HUES64 (cell line): ENCODE results near the gene DIPK1C.

Source experiments
- H3K27ac ChIP-seq: 2 replicates; pipeline ENCODE4 v1.7.0; 2013; ENCODE audit warnings: low read depth, low read length, inconsistent platforms
- H3K27me3 ChIP-seq: 2 replicates; pipeline ENCODE4 v1.6.1; 2013; ENCODE audit warnings: mild to moderate bottlenecking, low read length; ENCODE audit not compliant: insufficient read depth
- H3K36me3 ChIP-seq: 2 replicates; pipeline ENCODE4 v1.6.1; 2013; ENCODE audit warnings: mild to moderate bottlenecking, low read length; ENCODE audit not compliant: insufficient read depth
- H3K4me1 ChIP-seq: 2 replicates; pipeline ENCODE4 v1.6.1; 2013; ENCODE audit warnings: mild to moderate bottlenecking, low read length, moderate library complexity; ENCODE audit not compliant: insufficient read depth
- H3K4me3 ChIP-seq: 2 replicates; pipeline ENCODE4 v1.5.1; 2013; ENCODE audit warnings: mild to moderate bottlenecking, low read length, moderate library complexity
- H3K9ac ChIP-seq: 2 replicates; pipeline ENCODE4 v1.6.1; 2013; ENCODE audit warnings: mild to moderate bottlenecking, low read depth, low read length
- H3K9me3 ChIP-seq: 2 replicates; pipeline ENCODE4 v1.6.1; 2013; ENCODE audit warnings: low read depth, low read length; ENCODE audit not compliant: insufficient read depth
- whole genome bisulfite sequencing: fragments of 150-250, 120-280 bp; methylation state at CpG from one replicate; pipeline ENCODE4 v1.1.7; 2013; ENCODE audit warnings: missing lambda C conversion rate; 5-methylcytosine and 5-hydroxymethylcytosine counted together

Gene DIPK1C

DNA sequence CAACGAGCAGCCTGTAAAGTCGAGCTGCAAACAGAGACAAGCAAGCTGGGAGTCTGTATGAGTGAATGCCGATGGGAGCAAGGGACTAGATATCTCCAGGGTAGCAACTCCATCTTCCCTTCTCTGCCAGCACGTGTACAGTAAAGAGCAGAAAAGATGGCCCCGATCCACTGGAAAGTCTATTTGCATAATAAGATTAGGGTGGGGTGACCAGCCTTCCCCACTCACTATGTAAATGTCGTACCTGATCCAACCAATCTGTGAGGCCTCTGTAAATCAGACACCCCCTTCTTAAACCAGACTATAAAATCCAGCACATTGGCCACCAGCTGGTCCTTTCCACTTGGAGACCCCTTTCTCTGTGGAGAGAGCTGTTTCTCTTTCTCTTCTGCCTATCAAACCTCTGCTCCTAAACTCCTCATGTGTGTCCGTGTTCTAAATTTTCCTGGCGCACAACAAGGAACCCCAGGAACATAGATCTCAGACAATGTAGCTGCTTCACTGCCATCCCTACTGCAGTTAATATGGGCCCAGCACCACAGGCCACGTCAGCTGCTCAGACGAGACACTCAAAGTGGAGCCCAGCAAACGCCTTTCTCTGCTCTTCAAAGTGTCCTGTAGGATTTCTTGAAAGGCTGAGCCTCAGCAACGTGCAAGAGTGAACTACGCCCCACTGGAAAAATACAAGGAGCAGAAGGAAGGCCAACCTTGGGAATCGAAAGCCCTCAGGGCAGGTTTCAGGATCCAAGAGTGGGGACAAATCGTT is 26.1 kb downstream of the DIPK1C start:
- Histone ChIP-seq H3K9ac (no peak overlapping the region), H3K4me3 (no peak overlapping the region), H3K4me1 (no peaks in the 10 kb centered on the region; the same call in 1 of the 2 replicates), H3K9me3 (no peaks in the 10 kb centered on the region), H3K36me3 (no peaks in the 10 kb centered on the region), H3K27me3 (no peaks in the 10 kb centered on the region), H3K27ac (no peak overlapping the region)
- 82% methylated on average over 13 of the region's 15 CpGs for WGBS

DNA sequence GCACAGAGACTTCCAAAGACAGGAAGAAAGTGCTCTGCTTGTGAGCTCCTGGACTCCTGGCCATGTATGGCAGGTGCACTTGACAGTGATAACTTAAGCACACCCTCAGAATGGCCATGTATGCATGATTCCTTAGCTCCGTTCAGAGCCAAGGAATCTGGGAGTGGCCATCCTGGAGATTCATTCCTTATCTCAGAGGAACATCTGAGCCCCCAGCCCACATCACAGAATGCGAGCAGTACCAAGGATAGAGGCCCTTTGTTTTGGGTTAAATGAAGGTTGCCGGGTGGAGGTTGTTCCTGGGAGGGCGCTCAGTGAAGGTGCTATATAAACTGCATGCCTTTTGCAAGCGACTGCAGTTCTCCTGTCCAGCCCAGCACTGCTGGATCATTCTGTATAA is 26.9 kb downstream of the DIPK1C start:
- H3K9ac ChIP-seq, result no peak overlapping the region
- H3K9me3 ChIP-seq, result no peaks in the 10 kb centered on the region
- H3K4me1 ChIP-seq, result no peaks in the 10 kb centered on the region; the same call in 1 of the 2 replicates
- 83% methylated on average over 5 of the region's 5 CpGs for WGBS
- no peaks in the 10 kb centered on the region for H3K36me3 ChIP-seq
- no peak overlapping the region for H3K27ac ChIP-seq
- H3K4me3 ChIP-seq, result no peak overlapping the region
- no peaks in the 10 kb centered on the region for H3K27me3 ChIP-seq

DNA sequence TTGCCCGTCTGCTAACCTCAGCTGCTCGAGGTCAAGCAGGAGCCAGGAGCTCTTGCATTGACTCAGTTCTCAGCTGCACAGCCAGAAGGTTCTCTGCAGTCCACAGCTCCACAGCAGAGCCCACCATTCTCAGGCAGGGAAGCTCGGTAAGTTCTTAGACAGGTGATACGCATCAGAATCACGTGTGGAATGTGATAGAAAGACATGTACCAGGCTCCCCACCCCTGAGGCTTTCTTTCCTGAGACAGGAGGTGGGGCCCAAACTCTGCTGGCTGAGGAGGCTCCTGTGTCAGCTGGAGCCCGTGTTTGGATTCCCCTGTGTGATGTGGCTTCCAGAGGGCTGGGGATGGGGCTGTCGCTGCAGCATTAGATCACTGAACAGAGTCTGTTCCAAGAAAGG is 28.0 kb downstream of the DIPK1C start:
- H3K4me1 ChIP-seq, result no peaks in the 10 kb centered on the region; the same call in 1 of the 2 replicates
- no peaks in the 10 kb centered on the region for H3K27me3 ChIP-seq
- no peak overlapping the region for H3K27ac ChIP-seq
- H3K4me3 ChIP-seq, result no peak overlapping the region
- 77% methylated on average over 7 of the region's 7 CpGs for WGBS
- no peaks in the 10 kb centered on the region for H3K9me3 ChIP-seq
- H3K9ac ChIP-seq, result no peak overlapping the region
- H3K36me3 ChIP-seq, result no peaks in the 10 kb centered on the region

DNA sequence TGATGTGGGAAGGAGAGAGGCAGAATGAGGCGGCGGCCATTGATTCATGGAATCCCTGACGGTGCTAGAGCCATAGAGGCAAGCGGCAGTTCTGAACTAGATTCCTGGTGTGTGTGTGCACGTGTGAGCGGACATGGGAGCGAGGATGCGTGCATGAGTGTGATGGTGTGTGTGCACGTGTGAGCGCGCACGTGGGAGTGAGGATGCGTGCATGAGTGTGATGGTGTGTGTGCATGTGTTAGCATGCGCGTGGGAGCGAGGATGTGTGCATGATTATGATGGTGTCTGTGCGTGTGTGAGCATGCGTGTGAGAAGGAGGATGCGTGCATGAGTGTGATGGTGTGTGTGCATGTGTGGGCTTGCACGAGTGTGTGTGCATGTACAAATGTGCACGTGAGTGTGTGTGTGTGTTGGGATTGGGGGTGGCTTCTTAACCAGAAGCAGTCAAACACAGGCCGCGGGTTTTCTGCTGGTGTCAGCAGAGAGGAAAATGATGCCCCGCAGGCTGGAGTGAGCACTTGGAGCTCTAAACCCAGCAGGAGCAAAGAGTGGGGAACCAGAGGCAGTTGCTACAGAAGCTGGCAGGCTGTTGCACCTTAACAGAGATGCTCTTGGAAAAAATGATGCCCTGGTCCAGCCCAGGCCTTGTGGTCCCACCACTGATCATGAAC is 29.5 kb downstream of the DIPK1C start:
- Histone ChIP-seq H3K9me3 (no peaks in the 10 kb centered on the region), H3K9ac (no peak overlapping the region), H3K4me3 (no peak overlapping the region), H3K27me3 (no peaks in the 10 kb centered on the region), H3K27ac (no peak overlapping the region), H3K36me3 (no peaks in the 10 kb centered on the region), H3K4me1 (no peaks in the 10 kb centered on the region; the same call in 1 of the 2 replicates)
- WGBS, result 95% methylated on average over 24 of the region's 24 CpGs

DNA sequence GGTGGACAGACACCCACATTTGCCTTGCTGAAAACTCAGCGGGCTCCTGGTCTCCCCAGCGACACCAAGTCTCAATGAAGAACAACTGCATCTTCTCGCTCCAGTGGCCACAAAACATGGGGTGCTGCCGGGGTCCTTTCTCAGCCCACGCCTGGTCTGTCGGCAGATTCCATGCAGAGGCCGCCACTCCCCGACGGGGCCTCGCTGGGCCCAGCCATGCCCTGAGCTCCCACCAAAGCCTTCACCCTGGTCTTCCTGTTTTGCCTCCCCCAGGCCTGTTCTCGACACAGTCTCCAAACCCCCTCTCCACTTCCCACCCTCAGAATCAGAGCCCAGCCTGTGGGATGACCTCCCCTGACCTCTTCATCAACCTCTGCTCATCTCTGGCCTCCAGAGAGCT is 31.2 kb downstream of the DIPK1C start:
- H3K4me3 ChIP-seq, result no peak overlapping the region
- H3K27ac ChIP-seq, result no peak overlapping the region
- H3K9ac ChIP-seq, result no peak overlapping the region
- H3K27me3 ChIP-seq, result no peaks in the 10 kb centered on the region
- 96% methylated on average over 11 of the region's 11 CpGs for WGBS
- no peaks in the 10 kb centered on the region for H3K9me3 ChIP-seq
- no peaks in the 10 kb centered on the region for H3K36me3 ChIP-seq
- no peaks in the 10 kb centered on the region; the same call in 1 of the 2 replicates for H3K4me1 ChIP-seq

DNA sequence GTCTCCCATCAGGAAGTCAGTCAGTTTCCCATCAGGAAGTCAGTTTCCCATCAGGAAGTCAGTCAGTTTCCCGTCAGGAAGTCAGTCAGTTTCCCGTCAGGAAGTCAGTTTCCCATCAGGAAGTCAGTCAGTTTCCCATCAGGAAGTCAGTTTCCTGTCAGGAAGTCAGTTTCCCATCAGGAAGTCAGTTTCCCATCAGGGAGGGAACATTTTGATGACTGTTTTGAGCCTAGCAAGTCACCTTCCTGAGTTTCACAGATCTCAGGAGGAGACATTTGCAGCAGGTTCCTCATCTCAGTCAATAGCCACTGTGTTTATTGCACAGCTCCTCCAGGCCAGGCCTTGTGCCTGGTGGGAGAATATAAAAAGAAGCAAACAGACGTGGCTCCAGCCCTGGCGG is 31.9 kb downstream of the DIPK1C start:
- Histone ChIP-seq H3K4me3 (no peak overlapping the region), H3K27ac (no peak overlapping the region), H3K9me3 (no peaks in the 10 kb centered on the region), H3K9ac (no peak overlapping the region), H3K27me3 (no peaks in the 10 kb centered on the region), H3K36me3 (no peaks in the 10 kb centered on the region), H3K4me1 (no peaks in the 10 kb centered on the region; the same call in 1 of the 2 replicates)
- WGBS, result 90% methylated on average over 4 of the region's 4 CpGs

DNA sequence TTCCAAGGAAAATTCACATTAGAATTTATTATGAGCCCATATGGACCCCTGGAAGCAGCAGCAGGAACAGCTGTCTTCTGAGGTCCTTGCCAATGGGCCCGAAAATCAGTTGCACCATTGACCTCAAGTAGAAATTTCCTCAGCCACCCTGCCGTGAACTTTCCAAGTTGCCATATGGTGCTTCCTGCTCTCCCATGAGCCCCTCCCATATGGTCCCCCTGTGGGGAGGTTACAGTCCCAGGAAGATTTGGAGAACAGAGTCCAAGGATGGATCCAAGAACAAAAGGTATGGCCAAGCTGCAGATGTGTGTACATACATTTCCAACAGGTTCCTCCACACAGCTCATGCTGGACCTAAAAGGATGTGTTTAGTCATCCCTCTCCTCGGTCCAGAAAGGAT is 34.6 kb downstream of the DIPK1C start:
- Histone ChIP-seq H3K4me3 (no peak overlapping the region), H3K27me3 (no peaks in the 10 kb centered on the region), H3K9ac (no peak overlapping the region), H3K9me3 (no peaks in the 10 kb centered on the region), H3K4me1 (no peaks in the 10 kb centered on the region), H3K27ac (no peak overlapping the region), H3K36me3 (no peaks in the 10 kb centered on the region)
- WGBS, result 96% methylated on average over 3 of the region's 3 CpGs

DNA sequence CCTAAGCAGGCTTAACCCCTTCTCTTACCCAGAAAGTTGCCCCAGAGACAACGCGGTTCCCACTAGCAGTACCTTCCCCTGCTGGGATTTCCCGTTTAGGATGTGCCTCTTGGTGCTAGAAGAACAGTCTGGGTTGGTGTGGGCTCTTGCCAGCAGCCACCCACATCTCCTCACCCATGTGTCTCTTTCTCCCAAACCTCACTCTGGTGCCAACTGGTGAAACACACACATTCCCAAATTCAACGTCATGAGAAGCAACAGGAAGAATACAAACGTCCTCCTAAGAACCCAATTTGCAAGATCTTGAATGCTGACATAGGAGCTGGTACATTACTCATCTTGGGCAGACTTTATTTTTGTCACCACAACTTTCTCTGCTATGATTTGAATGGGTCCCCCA is 36.2 kb downstream of the DIPK1C start:
- Histone ChIP-seq H3K9me3 (no peaks in the 10 kb centered on the region), H3K36me3 (no peaks in the 10 kb centered on the region), H3K9ac (no peak overlapping the region), H3K27ac (no peak overlapping the region), H3K4me1 (no peaks in the 10 kb centered on the region), H3K27me3 (no peaks in the 10 kb centered on the region), H3K4me3 (no peak overlapping the region)
- 97% methylated on average over 5 of the region's 5 CpGs for WGBS

DNA sequence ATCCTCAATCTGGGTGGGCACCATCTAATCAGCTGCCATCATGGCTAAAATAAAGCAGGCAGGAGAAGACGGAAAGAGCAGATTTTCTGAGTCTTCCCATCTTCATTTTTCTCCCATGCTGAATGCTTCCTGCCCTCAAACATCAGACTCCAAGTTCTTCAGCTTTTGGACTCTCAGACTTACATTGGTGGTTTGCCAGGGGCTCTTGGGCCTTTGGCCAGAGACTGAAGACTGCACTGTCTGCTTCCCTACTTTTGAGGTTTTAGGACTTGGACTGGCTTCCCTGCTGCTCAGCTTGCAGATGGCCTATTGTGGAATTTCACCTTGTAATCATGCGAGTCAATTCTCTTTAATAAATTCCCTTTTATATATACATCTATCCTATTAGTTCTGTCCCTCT is 36.6 kb downstream of the DIPK1C start:
- 87% methylated on average over 2 of the region's 2 CpGs for WGBS

DNA sequence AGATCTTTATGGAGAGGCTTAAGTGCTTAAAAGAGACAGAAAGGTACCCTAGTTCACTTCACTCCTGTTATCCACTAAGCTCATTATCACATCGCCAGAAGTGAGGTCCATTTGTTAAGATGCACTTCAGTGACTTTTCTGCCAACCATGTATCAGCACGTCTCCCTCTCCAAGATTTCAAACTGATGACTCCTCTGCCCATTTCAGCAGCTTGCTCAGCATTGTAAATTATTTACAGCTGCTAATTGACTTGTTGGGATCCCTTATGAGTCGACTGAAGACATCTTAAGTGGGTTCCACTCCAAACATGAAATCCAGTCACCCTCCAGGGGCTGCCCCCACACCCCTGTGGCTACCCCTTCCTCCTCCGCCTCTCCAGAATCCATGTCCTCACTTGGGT is 37.3 kb downstream of the DIPK1C start:
- WGBS, result 92% methylated on average over 4 of the region's 4 CpGs
- Histone ChIP-seq H3K4me1 (no peaks in the 10 kb centered on the region), H3K27me3 (no peaks in the 10 kb centered on the region)

More for the DNA sequence above, 36.6 kb downstream of the DIPK1C start:
- H3K4me1 ChIP-seq, result no peaks in the 10 kb centered on the region
- no peak overlapping the region for H3K9ac ChIP-seq
- no peaks in the 10 kb centered on the region for H3K9me3 ChIP-seq
- H3K4me3 ChIP-seq, result no peak overlapping the region
- H3K27ac ChIP-seq, result no peak overlapping the region
- H3K36me3 ChIP-seq, result no peaks in the 10 kb centered on the region
- no peaks in the 10 kb centered on the region for H3K27me3 ChIP-seq

DNA sequence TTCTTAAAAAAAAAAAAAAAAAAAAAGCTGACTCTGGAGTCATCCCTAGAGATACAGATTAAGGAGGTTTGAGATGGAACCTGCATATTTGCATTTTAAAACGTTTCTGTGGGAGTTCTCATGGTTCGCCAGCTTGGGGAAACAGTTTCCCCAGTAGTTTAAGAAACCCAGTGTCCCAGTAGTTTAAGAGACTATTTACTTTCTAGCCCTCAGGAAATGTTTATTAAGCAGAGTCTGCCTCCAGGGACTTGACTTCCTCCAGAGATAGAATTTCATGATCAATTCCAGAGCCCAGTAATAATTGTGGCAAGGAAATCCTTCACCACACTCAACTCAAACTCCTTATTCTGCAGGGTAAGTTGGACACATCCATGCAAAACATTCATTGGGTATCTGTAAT is 39.1 kb downstream of the DIPK1C start:
- Histone ChIP-seq H3K9me3 (no peaks in the 10 kb centered on the region), H3K4me1 (no peaks in the 10 kb centered on the region), H3K27ac (no peak overlapping the region), H3K9ac (no peak overlapping the region), H3K27me3 (no peaks in the 10 kb centered on the region), H3K4me3 (no peak overlapping the region), H3K36me3 (no peaks in the 10 kb centered on the region)
- 47% methylated on average over 2 of the region's 2 CpGs for WGBS

More for the DNA sequence above, 37.3 kb downstream of the DIPK1C start:
- Histone ChIP-seq H3K9me3 (no peaks in the 10 kb centered on the region), H3K4me3 (no peak overlapping the region), H3K36me3 (no peaks in the 10 kb centered on the region), H3K27ac (no peak overlapping the region), H3K9ac (no peak overlapping the region)
